WTC11 (cell line): Measurements from ENCODE around the gene HMGXB3.

Source experiments
- CBFB ChIP-seq: sonication (generic); formaldehyde crosslinking; IDR thresholded peaks from 2 replicates; pipeline ENCODE4 v1.8.1; 2022; ENCODE audit warnings: mild to moderate bottlenecking, low read depth, missing genetic modification reagents
- ESRRA ChIP-seq: sonication (generic); formaldehyde crosslinking; IDR thresholded peaks from 2 replicates; pipeline ENCODE4 v1.8.1; 2022; ENCODE audit warnings: mild to moderate bottlenecking, missing genetic modification reagents, borderline replicate concordance
- NR3C1 ChIP-seq: sonication (generic); formaldehyde crosslinking; conservative IDR thresholded peaks from 2 replicates; pipeline ENCODE4 v1.8.1; 2023; ENCODE audit warnings: low read depth, mild to moderate bottlenecking, missing genetic modification reagents
- RELA ChIP-seq: sonication (generic); formaldehyde crosslinking; IDR thresholded peaks from 2 replicates; pipeline ENCODE4 v1.8.1; 2022; ENCODE audit warnings: missing genetic modification reagents, mild to moderate bottlenecking, borderline replicate concordance
- SMAD3 ChIP-seq: sonication (generic); formaldehyde crosslinking; IDR thresholded peaks from 2 replicates; pipeline ENCODE4 v1.8.0; 2022; ENCODE audit warnings: missing genetic modification reagents, mild to moderate bottlenecking, borderline replicate concordance
- TEAD4 ChIP-seq: sonication (generic); formaldehyde crosslinking; IDR thresholded peaks from 2 replicates; pipeline ENCODE4 v1.8.0; 2022; ENCODE audit warnings: mild to moderate bottlenecking, missing genetic modification reagents
- TF ChIP-seq, protein P1 (sequence below): fragments of 200-600 bp; IDR thresholded peaks from 2 replicates; pipeline ENCODE4 v1.8.0; 2022; ENCODE audit warnings: antibody characterized with exemption
- TF ChIP-seq, protein P2 (sequence below): sonication (generic); formaldehyde crosslinking; IDR thresholded peaks from 2 replicates; pipeline ENCODE4 v1.8.0; 2023; ENCODE audit warnings: mild to moderate bottlenecking, missing genetic modification reagents
- TF ChIP-seq, protein P3 (sequence below): sonication (generic); formaldehyde crosslinking; IDR thresholded peaks from 2 replicates; pipeline ENCODE4 v1.8.0; 2022; ENCODE audit warnings: mild to moderate bottlenecking, missing genetic modification reagents
- TF ChIP-seq, protein P4 (sequence below): sonication (generic); formaldehyde crosslinking; IDR thresholded peaks from 2 replicates; pipeline ENCODE4 v1.8.1; 2023; ENCODE audit warnings: mild to moderate bottlenecking, missing genetic modification reagents, moderate library complexity
- TF ChIP-seq, protein P5 (sequence below): sonication (generic); formaldehyde crosslinking; IDR thresholded peaks from 2 replicates; pipeline ENCODE4 v1.8.1; 2022; ENCODE audit warnings: mild to moderate bottlenecking, missing genetic modification reagents, moderate library complexity, borderline replicate concordance
- TF ChIP-seq, protein P6 (sequence below): sonication (generic); formaldehyde crosslinking; IDR thresholded peaks from 2 replicates; pipeline ENCODE4 v1.8.1; 2022; ENCODE audit warnings: mild to moderate bottlenecking, moderate library complexity, missing genetic modification reagents

DNA sequence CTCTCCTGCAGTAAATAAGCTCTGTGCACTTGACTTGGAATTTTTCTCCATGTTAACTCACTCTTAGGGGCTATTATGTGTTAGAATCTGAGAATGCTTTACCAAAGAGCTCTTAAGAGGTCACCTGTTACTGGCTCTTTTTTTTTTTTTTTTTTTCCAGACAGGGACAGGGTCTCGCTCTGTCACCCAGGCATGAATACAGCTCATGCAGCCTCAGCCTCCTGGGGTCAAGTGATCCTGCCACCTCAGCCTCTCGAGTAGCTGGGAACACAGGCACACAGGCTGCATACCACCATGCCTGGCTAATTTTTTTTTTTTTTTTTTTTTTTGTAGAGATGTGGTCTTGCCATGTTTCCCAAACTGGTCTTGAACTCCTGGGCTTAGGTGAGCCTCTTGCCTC lies 22.1 kb downstream of the HMGXB3 start:
- TF ChIP-seq, protein P1, sequence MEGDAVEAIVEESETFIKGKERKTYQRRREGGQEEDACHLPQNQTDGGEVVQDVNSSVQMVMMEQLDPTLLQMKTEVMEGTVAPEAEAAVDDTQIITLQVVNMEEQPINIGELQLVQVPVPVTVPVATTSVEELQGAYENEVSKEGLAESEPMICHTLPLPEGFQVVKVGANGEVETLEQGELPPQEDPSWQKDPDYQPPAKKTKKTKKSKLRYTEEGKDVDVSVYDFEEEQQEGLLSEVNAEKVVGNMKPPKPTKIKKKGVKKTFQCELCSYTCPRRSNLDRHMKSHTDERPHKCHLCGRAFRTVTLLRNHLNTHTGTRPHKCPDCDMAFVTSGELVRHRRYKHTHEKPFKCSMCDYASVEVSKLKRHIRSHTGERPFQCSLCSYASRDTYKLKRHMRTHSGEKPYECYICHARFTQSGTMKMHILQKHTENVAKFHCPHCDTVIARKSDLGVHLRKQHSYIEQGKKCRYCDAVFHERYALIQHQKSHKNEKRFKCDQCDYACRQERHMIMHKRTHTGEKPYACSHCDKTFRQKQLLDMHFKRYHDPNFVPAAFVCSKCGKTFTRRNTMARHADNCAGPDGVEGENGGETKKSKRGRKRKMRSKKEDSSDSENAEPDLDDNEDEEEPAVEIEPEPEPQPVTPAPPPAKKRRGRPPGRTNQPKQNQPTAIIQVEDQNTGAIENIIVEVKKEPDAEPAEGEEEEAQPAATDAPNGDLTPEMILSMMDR: no peak
- TF ChIP-seq, protein P2, sequence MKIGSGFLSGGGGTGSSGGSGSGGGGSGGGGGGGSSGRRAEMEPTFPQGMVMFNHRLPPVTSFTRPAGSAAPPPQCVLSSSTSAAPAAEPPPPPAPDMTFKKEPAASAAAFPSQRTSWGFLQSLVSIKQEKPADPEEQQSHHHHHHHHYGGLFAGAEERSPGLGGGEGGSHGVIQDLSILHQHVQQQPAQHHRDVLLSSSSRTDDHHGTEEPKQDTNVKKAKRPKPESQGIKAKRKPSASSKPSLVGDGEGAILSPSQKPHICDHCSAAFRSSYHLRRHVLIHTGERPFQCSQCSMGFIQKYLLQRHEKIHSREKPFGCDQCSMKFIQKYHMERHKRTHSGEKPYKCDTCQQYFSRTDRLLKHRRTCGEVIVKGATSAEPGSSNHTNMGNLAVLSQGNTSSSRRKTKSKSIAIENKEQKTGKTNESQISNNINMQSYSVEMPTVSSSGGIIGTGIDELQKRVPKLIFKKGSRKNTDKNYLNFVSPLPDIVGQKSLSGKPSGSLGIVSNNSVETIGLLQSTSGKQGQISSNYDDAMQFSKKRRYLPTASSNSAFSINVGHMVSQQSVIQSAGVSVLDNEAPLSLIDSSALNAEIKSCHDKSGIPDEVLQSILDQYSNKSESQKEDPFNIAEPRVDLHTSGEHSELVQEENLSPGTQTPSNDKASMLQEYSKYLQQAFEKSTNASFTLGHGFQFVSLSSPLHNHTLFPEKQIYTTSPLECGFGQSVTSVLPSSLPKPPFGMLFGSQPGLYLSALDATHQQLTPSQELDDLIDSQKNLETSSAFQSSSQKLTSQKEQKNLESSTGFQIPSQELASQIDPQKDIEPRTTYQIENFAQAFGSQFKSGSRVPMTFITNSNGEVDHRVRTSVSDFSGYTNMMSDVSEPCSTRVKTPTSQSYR (CRISPR knock-in tag): no peak
- no peak for TF ChIP-seq NR3C1 (CRISPR knock-in tag)
- TF ChIP-seq, protein P3, sequence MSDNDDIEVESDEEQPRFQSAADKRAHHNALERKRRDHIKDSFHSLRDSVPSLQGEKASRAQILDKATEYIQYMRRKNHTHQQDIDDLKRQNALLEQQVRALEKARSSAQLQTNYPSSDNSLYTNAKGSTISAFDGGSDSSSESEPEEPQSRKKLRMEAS (CRISPR knock-in tag): no peak
- TF ChIP-seq CBFB: no peak
- TF ChIP-seq, protein P4, sequence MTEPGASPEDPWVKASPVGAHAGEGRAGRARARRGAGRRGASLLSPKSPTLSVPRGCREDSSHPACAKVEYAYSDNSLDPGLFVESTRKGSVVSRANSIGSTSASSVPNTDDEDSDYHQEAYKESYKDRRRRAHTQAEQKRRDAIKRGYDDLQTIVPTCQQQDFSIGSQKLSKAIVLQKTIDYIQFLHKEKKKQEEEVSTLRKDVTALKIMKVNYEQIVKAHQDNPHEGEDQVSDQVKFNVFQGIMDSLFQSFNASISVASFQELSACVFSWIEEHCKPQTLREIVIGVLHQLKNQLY: no peak
- TF ChIP-seq, protein P5, sequence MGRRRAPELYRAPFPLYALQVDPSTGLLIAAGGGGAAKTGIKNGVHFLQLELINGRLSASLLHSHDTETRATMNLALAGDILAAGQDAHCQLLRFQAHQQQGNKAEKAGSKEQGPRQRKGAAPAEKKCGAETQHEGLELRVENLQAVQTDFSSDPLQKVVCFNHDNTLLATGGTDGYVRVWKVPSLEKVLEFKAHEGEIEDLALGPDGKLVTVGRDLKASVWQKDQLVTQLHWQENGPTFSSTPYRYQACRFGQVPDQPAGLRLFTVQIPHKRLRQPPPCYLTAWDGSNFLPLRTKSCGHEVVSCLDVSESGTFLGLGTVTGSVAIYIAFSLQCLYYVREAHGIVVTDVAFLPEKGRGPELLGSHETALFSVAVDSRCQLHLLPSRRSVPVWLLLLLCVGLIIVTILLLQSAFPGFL: no peak
- TF ChIP-seq, protein P6, sequence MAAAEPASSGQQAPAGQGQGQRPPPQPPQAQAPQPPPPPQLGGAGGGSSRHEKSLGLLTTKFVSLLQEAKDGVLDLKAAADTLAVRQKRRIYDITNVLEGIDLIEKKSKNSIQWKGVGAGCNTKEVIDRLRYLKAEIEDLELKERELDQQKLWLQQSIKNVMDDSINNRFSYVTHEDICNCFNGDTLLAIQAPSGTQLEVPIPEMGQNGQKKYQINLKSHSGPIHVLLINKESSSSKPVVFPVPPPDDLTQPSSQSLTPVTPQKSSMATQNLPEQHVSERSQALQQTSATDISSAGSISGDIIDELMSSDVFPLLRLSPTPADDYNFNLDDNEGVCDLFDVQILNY (CRISPR knock-in tag): no peak
- no peak for TF ChIP-seq TEAD4 (CRISPR knock-in tag)
- no peak for TF ChIP-seq ESRRA
- no peak for TF ChIP-seq RELA (CRISPR knock-in tag)
- TF ChIP-seq SMAD3 (CRISPR knock-in tag): no peak
